GM21423 (cell line): ENCODE results near the gene GFOD1.

Experiments used
- ATAC-seq: cut with Tn5 transposase; IDR thresholded peaks from one replicate; pipeline ENCODE4 v1.9.1; 2021; ENCODE audit warnings: mild to moderate bottlenecking, moderate library complexity; ENCODE audit not compliant: unreplicated experiment

Gene GFOD1

DNA sequence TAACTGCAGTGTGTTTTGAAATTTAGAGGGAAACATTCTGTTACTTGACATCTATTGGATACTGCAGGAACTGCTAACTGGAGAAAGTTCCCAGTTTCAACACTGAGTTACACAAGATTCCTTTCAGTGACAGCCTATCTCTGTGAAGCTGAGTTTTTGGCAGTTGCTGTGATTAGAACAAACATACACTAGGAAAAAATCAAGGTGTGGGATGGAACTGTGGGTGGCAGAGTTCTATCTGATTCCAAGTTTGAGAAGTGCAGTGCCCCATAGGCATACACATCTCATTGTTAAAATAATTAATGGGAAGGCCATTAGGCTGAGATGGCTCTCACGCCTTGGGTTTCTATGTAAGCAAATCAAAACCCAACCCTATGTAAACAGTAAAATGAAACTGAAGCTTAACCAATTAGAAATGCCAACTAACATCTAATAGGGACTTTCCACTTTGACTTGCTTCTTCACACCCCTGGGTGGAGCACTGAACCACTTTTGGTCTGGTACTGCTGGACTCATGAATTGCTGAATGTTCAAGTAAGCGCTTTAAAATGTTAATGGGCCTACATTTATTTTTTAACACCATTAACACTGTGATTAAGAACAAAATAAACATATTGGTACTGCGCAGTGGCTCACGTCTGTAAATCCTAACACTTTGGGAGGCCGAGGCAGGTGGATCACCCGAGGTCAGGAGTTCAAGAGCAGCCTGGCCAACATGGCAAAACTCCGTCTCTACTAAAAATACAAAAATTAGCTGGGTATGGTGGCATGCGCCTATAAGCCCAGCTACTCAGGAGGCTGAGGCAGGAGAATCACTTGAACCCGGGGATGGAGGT, 103.9 kb downstream of the GFOD1 start:
- ATAC-seq, result peak; percentile 83

DNA sequence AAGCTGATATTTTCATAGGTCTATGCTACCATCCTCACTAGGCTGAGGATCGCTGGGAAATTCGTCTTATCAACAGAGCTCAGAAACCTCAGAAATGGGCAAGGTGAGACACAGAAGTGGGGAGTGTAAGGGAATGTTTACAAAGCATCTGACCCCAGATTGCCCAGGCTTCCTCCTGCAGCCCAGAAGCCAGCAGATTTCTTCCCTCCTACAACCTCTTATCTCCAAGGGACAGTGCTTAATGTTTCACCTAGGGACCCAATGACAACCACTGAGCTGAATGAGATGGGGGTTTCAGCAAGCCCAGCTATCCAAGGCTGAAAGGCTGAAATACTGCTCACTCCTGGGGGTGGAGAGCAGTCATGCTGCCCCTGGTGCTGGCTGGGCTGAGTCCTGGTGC, 106.6 kb downstream of the GFOD1 start:
- ATAC-seq, result no peak

DNA sequence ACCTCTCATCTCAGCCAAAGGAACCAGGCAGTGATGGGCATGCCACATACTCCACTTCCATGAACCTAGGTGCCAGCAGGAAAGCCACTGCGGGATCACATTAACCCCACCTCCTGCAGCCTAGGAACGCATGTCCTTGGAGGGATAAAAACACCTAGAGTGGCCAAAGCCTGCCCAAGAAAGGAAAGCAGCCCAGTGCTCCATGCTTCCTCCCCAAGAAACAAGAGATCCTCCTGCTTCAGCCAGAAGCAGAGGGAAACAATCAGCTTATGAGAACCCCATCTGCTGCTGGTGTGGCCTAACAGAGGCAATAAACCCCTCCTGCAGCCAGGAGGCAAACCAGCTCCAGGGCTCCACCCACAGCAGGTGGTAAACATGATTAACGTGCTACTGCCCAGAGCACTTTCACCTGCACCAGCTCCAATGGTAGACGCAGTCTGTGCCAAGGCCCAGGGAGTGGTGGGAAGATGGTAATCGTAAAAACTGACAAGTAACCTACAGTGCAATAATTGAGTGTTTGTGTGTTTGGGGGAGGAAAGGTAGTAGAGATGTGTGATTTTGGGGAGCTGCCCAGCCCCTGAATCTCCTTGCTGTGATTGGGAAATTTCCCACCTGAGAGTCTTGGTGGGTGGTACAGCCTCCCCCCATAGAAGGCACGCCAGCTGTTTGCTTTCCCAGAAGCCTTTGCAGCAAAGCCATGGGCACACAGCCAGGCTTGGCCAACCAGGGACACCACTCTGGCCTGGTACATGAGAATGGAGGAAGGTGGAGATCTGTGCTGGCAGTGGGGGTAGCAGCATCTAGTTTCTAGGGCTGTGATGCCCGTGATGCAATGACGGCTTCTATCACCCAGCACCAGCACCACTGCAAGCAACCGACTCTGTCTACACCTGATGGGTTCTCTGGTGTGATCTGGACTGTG, 108.5 kb downstream of the GFOD1 start:
- ATAC-seq, result no peak

DNA sequence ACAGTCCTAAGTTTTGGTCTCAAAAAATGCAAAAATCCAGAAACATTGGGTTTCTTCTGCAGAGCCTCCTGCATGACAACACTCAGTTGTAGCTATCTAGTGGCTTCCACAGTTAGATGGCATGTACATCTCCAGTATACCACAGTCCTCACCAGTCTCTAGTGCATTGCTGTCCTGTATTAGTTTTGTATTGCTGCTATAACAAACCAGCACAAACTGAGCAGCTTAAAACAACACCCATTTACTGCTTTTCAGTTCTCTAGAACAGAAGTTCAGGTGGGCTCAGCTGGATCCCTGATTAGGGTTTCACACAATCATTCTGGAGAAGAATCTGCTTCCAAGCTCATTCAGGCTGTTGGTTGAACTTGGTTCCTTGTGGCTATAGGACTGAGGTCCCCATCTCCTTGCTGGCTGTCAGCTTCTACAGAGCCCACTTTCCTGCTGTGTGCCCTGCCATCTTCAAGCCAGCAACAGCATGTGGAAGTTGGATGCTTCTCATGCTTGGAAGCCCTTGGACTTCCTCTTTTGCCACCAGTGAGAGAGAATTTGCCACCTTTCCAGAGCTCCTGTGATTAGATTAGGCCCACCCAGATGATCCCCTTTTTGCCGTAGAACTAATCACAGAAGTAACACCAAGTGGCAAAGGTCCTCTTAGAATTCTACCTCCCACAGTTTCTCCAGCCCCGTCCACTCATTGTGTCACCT, 110.2 kb downstream of the GFOD1 start:
- ATAC-seq, result no peak

DNA sequence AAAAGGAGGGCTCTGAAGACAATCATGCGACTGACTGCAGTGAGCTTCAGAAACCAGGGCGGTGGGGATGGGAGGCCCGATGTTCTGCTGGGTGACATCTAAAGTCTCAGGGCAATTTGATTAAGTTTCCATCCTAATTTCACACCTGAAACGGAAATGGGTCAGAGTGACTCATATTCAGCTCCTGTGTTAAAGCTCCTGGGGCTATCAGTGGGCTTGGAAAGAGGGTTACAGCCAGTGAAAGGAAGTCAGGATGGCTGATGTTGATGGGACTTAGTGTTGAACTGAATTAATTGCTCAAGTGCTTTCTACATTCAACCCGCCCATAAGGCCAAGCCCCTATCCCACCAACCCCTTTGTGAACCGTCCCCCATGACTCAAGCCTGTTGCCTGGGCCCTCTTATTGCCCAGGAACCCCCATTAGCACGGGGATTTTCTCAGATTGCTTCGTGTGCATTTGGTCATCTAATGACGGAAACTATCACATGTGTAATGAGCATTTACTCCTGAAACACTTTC, 112.0 kb downstream of the GFOD1 start:
- peak; percentile 69 for ATAC-seq

DNA sequence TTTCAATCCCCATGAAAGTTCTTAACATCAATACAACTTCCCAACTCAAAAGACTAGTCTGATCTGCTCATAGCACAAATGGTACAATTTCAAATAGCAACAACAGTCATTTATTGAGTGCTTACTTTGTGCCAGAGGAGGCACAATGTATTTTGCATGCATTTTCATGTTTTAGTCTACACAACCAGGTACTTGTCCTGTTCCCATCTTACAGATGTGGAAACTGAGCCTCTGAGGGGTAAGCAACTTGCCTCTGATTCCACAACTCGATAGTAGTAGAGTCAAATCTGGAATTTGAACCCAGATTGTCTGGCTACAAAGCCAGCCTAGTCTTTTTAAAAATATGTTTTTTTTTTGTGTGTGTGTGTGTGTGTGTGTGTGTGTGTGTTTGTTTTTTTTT, 113.5 kb downstream of the GFOD1 start:
- ATAC-seq, result no peak

DNA sequence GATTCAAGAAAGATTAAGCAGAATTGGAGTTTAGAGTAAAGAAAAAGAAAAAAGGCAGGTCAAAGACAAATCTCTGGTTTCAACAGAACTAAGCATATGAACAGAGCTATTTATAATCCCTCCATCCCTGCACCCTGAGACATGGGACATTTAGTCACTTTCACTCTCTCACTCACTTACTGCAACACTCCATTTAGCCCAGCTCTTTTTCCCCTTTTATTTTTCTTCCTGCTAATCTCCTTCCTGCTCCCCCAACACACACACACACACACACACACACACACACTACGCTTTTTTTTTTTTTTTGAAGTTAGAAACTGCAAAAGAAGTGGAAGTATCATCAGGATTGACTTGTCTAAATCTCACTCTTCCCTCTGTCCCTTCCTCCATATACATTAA, 113.9 kb downstream of the GFOD1 start:
- ATAC-seq, result no peak

DNA sequence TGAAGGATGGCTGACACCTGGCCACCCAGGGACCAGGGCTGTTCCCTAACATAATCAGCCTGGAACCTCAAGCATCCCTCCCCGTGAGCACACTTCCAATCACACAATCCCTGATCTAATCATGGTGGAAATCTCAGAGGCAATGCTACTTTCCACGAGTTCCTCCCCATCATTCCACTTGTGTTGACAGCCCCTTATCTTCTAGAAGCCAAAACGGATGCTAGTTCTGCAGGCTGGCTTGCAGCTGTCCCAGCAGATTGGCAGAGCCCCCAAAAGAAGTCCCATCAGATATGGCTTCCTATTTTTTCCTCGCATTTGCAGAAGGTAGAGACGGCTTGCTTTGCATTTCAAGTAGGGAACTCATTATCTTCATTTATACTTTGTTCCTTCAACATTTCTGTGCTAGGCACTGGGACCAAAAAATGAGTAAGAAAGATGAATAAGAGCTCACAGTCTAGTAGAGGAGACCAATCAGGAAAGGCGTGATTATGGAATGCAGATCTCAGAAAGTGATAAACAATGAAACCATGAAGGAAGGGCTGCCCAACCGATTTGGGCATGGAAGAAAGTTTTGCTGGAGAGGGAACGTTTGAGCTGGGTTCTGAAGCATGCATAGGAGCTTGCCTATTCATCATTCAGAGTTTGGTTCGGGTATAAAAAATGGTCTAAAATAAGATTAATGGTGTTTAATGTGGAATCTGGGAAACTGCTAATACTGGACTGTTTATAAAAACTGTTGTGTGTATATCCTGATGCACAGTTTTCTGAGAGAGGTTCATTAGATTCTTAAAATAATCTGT, 114.5 kb downstream of the GFOD1 start:
- no peak for ATAC-seq

DNA sequence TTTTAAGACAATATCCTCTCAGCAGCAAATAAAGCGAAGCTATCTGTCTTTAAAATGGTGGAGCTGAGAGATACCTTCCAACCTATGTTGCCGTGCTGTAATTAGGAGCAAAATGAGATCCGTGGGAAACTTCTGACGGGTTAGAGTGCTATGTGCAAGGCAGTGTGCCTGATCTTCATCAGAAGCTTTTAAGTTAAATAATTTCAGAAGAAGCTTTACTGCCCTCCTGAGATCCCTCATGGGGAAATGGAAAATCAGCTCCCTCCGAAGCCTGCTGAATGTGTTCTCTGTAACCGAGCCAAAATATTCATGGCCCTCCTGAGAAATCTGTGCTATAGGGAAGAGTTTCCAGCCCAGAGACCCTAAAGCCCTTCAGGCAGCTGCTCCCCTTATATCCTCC, 115.3 kb downstream of the GFOD1 start:
- no peak for ATAC-seq

DNA sequence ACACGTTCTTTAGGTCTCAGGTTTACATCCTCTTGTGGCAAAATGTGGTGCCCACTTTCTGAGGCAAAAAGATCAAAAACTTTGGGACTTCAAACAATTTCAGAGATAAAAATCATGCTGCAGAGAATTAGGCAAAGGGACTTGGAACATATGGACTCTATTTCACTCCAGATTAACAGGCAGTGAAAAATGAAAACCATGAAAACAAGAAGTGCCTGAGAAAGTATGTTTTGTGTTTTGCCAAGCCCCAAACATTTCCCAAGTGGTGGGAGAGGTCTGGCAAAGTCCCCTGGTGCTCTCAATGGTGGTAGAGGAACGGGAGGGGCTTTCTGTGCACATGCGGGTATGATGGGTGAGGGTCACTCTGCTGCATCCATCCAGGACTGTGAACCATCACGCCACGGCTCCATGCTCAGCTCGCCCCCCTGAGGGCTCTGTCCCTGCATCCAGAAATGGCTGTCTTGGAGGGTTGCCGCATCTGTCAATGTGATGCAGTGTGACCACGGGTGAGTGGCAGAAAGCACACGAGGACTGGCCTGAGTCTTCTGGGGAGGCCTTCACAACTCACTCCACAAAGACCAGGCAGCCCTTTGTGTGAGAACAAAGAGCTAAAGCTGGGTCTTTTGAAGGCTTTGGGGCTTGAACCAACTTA, 115.9 kb downstream of the GFOD1 start:
- ATAC-seq, result no peak

DNA sequence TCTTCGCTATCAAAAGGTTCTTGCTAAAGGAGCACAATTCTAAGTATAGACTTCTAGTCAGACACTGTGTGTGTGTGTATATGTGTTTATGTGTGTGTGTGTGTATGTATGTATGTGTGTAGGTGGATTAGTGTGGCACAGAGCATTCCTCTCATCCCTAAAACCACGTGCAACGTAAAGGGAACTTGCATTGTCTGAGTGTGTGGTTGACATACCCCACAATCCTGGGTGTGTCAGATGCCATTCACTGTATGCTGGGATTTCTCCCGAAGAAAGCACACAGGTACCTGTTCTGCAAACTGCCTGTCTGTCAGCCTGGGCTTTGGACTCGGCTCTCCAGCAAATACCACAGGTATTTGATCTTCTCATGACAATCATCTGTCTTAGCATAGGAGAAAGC, 116.8 kb downstream of the GFOD1 start:
- no peak for ATAC-seq

DNA sequence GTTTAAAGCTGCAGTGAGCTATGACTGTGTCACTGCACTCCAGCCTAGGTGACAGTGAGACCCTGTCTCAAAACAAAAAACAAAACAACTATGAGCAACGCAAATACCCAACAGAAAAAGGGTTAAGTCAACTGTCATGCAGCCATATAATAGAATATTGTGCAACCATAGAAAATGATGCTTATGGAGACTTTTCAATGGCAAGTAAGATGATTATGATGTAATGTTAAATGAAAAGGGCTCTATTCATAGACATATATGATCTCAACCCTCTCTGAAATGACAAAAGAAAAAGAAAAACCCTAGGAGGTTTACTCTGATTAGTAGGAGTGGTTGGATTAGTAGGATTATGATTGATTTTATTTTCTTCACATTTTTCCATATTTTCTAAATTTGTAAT, 117.8 kb downstream of the GFOD1 start:
- no peak for ATAC-seq

DNA sequence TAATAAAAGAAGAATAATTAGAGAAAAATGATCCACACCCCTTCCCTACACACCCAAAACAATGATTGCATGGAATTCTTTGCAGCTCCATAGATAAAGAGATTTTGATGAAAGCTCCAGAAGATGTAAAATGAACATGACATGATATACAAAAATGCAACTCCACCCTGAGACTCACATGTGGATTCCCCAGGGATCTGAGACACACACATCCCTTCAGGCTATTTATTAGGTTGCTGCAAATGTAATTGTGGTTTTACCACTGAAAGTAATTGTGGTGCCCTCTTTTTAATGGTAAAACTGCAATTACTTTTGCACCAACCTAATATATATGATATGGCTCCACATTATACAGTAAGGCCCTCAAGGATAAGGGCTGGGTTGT, 118.7 kb downstream of the GFOD1 start:
- ATAC-seq, result no peak

DNA sequence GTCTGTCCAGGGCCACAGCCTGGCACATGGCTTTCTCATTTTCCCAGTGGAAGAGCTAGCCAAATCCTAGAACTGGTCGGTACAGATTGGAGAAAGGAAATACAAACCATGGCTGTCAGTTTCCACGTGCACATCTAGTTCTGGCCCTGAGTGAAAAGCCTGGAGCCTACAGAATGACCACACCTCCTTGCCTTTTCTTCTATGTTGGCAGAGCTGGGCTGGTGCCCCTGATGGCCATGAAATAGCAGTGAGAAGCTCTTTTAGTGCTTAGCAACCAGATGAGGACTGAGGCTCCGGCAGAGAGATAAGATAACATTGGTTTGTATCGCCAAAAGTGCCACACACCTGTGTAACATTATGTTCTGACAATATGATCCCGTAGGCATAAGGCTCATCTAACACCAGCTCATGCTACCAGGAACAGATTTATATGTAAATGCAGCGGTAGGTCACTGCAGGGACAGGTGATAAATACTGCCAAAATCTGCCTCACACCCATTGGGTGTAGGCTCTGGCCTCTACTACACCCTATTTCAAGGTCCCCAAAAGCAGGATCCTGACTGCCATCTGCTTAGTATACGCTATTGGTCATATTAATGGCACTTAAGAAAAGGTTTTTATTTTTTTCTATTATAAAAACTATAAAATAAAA, 119.2 kb downstream of the GFOD1 start:
- ATAC-seq, result no peak

DNA sequence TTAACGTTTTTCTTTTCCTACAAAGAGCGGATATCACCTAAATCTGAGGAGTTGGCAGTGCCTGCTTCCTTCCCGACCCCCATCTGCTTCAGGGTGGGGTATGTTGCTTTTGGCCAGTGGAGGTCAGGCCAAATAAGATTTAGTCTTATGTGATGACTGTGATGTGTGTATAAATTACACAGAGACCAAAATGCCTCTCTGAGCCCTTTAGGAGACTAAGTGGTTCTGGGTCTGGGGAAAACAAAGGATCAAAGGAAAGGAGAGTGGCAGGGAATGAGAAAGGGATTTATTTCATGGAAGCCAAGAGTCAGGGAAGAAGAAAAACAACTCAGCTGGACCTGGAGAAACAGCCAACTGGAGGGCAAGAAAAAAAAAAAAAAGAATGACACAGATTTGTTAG, 120.0 kb downstream of the GFOD1 start:
- ATAC-seq, result no peak

DNA sequence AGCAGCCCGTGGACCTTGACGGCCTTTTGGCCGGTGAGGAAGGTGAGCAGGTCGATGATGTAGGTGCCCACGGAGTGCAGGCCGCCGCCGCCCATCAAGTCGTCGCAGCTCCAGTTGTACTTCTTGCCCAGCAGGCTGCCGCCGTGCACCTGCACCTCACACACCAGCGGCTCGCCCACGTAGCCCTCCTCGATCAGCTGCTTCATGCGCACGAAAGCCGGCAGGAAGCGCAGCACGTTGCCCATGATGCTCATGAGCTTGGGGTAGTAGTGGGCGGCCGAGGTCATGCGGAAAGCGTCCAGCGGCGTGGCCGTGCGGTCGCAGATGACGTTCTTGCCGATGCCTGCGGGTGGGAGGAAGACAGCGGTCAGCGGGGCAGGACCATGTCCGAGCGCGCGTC, 122.1 kb downstream of the GFOD1 start:
- ATAC-seq, result no peak

DNA sequence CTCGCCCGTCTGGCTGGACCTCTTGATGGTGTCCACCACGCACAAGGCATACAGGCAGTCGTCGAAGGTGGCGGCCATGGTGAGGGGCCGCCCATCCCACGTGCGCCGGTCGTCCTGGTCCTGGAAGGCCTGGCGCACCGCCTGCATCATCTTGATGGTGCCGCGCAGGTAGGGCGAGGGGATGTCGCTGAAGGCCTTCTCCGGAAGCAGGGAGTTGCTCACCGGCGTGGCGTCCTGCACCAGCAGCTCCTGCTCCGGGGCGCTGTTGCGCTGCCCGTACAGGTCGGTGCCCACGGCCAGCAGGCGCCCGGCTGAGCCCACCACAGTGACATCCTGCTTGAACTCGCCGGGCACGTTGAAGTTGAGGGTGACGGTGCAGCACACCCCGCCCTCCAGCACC, 122.6 kb downstream of the GFOD1 start:
- no peak for ATAC-seq

DNA sequence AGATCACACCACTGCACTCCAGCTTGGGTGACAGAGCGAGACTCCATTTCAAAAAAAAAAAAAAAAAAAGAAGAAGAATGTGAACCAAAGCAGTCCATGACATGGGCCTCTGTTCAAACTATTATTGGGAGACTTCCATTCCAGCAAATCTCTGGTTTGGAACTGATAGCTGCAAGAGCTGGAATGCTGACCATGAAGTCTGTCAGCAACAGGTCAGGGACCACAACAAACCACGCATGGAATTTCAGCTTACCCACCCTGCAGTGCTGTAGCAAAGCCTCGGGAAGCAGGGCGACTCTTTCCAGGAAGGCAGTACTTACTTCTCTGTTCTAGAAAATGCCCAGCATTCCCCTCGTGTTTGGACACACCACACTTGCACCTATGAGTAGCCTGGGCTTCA, 125.0 kb downstream of the GFOD1 start:
- ATAC-seq, result no peak
